Natural killer cell (primary cell): ENCODE data around the gene SEC16A. TPM values are rescaled to one million over a fixed set of nuclear protein-coding genes. Genes with fewer than 3 reads are reported as not detected.

Experiments used
- ATAC-seq, 3 donors: fragments of 150-1000 bp in 2 of 3; fragments of 200-7000 bp in 1 of 3; cut with Tn5 transposase; 1 replicate in 1 of 3; 2 replicates in 2 of 3; pipeline ENCODE4 v1.10.0; 2021; ENCODE audit warnings: mild to moderate bottlenecking in 2 of 3, moderate library complexity in 2 of 3
- DNase-seq, 2 donors: peaks; one replicate each; pipeline versions ENCODE4 v3.0.0 to v3.0.0-alpha.2; 2013 to 2021; ENCODE audit warnings: mixed read lengths in 1 of 2
- H3K27ac ChIP-seq: one replicate; pipeline ENCODE4 v1.5.1; 2013; ENCODE audit warnings: mild to moderate bottlenecking, low read length
- H3K27me3 ChIP-seq: one replicate; pipeline ENCODE4 v1.6.1; 2013; ENCODE audit warnings: low read length; ENCODE audit not compliant: control insufficient read depth, insufficient read depth
- H3K36me3 ChIP-seq: one replicate; pipeline ENCODE4 v1.6.1; 2013; ENCODE audit warnings: low read length; ENCODE audit not compliant: control insufficient read depth, insufficient read depth
- H3K4me1 ChIP-seq: one replicate; pipeline ENCODE4 v1.6.1; 2013; ENCODE audit warnings: low read length; ENCODE audit not compliant: control insufficient read depth, insufficient read depth
- H3K4me3 ChIP-seq: one replicate; pipeline ENCODE4 v1.5.1; 2013; ENCODE audit warnings: low read length
- H3K9me3 ChIP-seq: one replicate; pipeline ENCODE4 v1.6.1; 2013; ENCODE audit warnings: low read length; ENCODE audit not compliant: control insufficient read depth, insufficient read depth
- H3K27ac Mint-ChIP-seq, 2 donors: one replicate each; pipeline ENCODE4 v1.8.0; 2022; ENCODE audit warnings: mild to moderate bottlenecking in 2 of 2, mixed read lengths in 2 of 2, moderate library complexity in 1 of 2
- H3K27me3 Mint-ChIP-seq, 2 donors: one replicate each; pipeline ENCODE4 v1.8.0; 2022; ENCODE audit warnings: low read depth in 2 of 2, mixed read lengths in 2 of 2
- H3K36me3 Mint-ChIP-seq: one replicate; pipeline ENCODE4 v1.8.0; 2022; ENCODE audit warnings: mixed read lengths
- H3K4me1 Mint-ChIP-seq, 2 donors: one replicate each; pipeline ENCODE4 v1.8.0; 2022; ENCODE audit warnings: mixed read lengths in 2 of 2
- H3K4me3 Mint-ChIP-seq: one replicate; pipeline ENCODE4 v1.8.0; 2022; ENCODE audit warnings: mild to moderate bottlenecking, moderate library complexity, mixed read lengths
- H3K9me3 Mint-ChIP-seq, 2 donors: one replicate each; pipeline ENCODE4 v1.8.0; 2022; ENCODE audit warnings: mixed read lengths in 2 of 2
- CTCF ChIP-seq: fragments of 200-600 bp; IDR thresholded peaks from one replicate; pipeline ENCODE4 v1.8.0; 2022; ENCODE audit warnings: antibody characterized with exemption
- WGBS: methylation state at CpG from one replicate; pipeline ENCODE4 v1.1.7; 2013; ENCODE audit warnings: missing lambda C conversion rate; ENCODE audit not compliant: insufficient coverage; 5-methylcytosine and 5-hydroxymethylcytosine counted together
- intact Hi-C: fragments of 100-400 bp; cut with micrococcal nuclease; formaldehyde crosslinking; loops from one replicate; pipeline ENCODE4 v1.14.2; 2022
- total RNA-seq, 4 donors: library from RNA; stranded (reverse); fragments of 120-200 nt in 1 of 4; gene quantifications; one replicate each; pipeline versions ENCODE4 v1.2.3 to v1.2.4, GENCODE V29; 2013 to 2022

SEC16A gene
- total RNA-seq, 3 donors from 2014 or later (not counting 1 experiment from before 2014, with no cell fraction given), result 84.3 to 89.0 (median 87.1) TPM

DNA sequence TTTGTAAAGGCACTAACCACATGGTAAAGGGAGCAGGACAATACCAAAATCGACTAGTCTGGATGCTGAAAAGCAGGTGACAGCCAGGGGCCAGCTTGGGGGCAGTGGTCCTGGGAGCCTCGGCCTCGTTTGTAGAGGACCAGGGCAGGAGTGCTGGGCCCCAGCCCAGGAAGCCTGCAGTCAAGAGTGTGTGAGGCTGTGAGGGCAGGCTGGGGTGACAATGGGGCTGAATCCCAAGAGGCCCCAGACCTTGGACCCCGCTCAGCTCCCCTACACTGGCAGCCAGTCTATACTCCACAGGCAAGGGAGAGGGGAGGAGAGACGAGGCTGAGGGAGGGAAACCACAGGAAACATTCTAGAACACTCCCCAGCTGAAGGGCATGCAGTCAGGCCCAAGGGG lies 40.6 kb downstream of the SEC16A start:
- peaks cover 51% of the 10 kb centered on the region for H3K36me3 ChIP-seq
- H3K4me3 Mint-ChIP-seq, result no peak overlapping the region

GRCh38 chr9:136441681-136442245 lies 41.1 kb downstream of the SEC16A start:
- intact Hi-C loops, result no loop called here

More for the DNA sequence above, 40.6 kb downstream of the SEC16A start:
- Histone ChIP-seq H3K27me3 (no peaks in the 10 kb centered on the region), H3K27ac (no peak overlapping the region), H3K4me1 (peaks cover 21% of the 10 kb centered on the region), H3K4me3 (no peak overlapping the region), H3K9me3 (no peaks in the 10 kb centered on the region)
- Mint-ChIP-seq H3K27ac (peak overlapping the region in 1 of 2 donors; percentile 36), H3K9me3 (no peaks in the 10 kb centered on the region), H3K4me1 (peaks cover 3 to 14% of the 10 kb centered on the region in 2 donors), H3K36me3 (peaks cover 16% of the 10 kb centered on the region), H3K27me3 (no peaks in the 10 kb centered on the region)
- DNase-seq (no peak), ATAC-seq (no peak)
- no peak for TF ChIP-seq CTCF
- intact Hi-C loops, result no loop called here
- 97% methylated on average over 3 of the region's 5 CpGs for WGBS

DNA sequence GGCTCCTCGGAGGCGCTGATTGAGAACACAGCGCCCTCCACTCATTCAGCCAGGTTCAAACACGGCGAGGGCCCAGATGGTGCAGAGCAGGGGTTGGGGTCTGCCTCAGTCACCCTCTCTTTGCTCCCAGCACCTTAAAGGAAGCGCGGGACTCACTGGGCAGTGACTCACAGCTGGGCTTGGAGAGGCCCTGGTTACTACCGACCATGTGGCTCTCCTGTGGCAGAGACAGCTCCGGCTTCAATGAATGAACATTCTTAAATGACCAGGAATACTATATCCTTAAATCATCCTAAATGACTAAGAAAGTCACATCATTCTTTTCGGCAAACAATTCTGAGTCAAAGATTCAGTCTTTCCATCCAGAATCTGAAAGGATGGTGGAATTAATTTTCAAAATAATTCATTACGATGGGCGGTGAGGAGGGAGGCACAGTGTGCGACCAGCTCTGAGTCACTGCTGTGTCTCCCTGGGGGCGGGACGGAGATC lies 41.6 kb downstream of the SEC16A start:
- Mint-ChIP-seq H3K27me3 (no peaks in the 10 kb centered on the region), H3K4me3 (peak overlapping the region; percentile 71), H3K4me1 (peaks cover 10 to 25% of the 10 kb centered on the region in 2 donors), H3K9me3 (no peaks in the 10 kb centered on the region), H3K27ac (peak overlapping the region in 1 of 2 donors; percentile 46), H3K36me3 (peaks cover 7% of the 10 kb centered on the region)
- Histone ChIP-seq H3K27me3 (no peaks in the 10 kb centered on the region), H3K4me1 (peaks cover 26% of the 10 kb centered on the region), H3K27ac (no peak overlapping the region), H3K36me3 (peaks cover 42% of the 10 kb centered on the region), H3K4me3 (no peak overlapping the region), H3K9me3 (no peaks in the 10 kb centered on the region)
- no peak for TF ChIP-seq CTCF
- DNase-seq (no peak), ATAC-seq (no peak)
- 98% methylated on average over 15 of the region's 15 CpGs for WGBS
- intact Hi-C loops, result no loop called here

More at GRCh38 chr9:136441681-136442245, 41.1 kb downstream of the SEC16A start:
- H3K27ac Mint-ChIP-seq, result no peak overlapping the region
- peaks cover 25% of the 10 kb centered on the region for H3K4me1 ChIP-seq
- TF ChIP-seq CTCF, result no peak
- no peaks in the 10 kb centered on the region for H3K27me3 Mint-ChIP-seq
- H3K27ac ChIP-seq, result no peak overlapping the region
- H3K27me3 ChIP-seq, result no peaks in the 10 kb centered on the region
- DNase-seq (no peak), ATAC-seq (no peak)
- peaks cover 12% of the 10 kb centered on the region for H3K36me3 Mint-ChIP-seq
- no peaks in the 10 kb centered on the region for H3K9me3 Mint-ChIP-seq
- H3K4me3 Mint-ChIP-seq, result no peak overlapping the region
- peaks cover 8 to 19% of the 10 kb centered on the region in 2 donors for H3K4me1 Mint-ChIP-seq
- no peak overlapping the region for H3K4me3 ChIP-seq
- WGBS, result 96% methylated on average over 17 of the region's 17 CpGs
- no peaks in the 10 kb centered on the region for H3K9me3 ChIP-seq
- peaks cover 46% of the 10 kb centered on the region for H3K36me3 ChIP-seq
